WTC11 (cell line): ENCODE results near the gene KEAP1. TPM values are rescaled to one million over a fixed set of nuclear protein-coding genes. Genes with fewer than 3 reads are reported as not detected.
"Not testable (repeated sequence)": the region's sequence is repeated elsewhere in the genome, so short reads cannot be mapped to it uniquely, and the experiment has no call there.

Experiments used
- ATAC-seq: fragments of 200-7000 bp; cut with Tn5 transposase; 2 replicates; pipeline ENCODE4 v1.10.0; 2021; ENCODE audit warnings: mild to moderate bottlenecking, moderate library complexity
- CTCF ChIA-PET: fragments of 300-600 bp; sonication (Branson Sonifier 250); formaldehyde crosslinking; loops from one replicate; lab custom pipeline; 2021; ENCODE audit warnings: antibody characterized with exemption; lab: Charles Lee
- POLR2A ChIA-PET: fragments of 350-600 bp; sonication (Branson Sonifier 250); formaldehyde crosslinking; loops from one replicate; lab custom pipeline; 2021; ENCODE audit warnings: antibody characterized with exemption; lab: Charles Lee
- DNase-seq: peaks from one replicate; pipeline ENCODE4 v3.0.0; 2021; ENCODE audit warnings: low spot score
- H3K27ac Mint-ChIP-seq: 2 replicates; pipeline ENCODE4 v1.8.0; 2021; ENCODE audit warnings: mixed read lengths
- H3K27me3 Mint-ChIP-seq: 2 replicates; pipeline ENCODE4 v1.8.0; 2021; ENCODE audit warnings: low read depth, mild to moderate bottlenecking, moderate library complexity, mixed read lengths
- H3K36me3 Mint-ChIP-seq: 2 replicates; pipeline ENCODE4 v1.8.0; 2021; ENCODE audit warnings: mixed read lengths
- H3K4me1 Mint-ChIP-seq: 2 replicates; pipeline ENCODE4 v1.8.0; 2022; ENCODE audit warnings: mixed read lengths
- H3K4me3 Mint-ChIP-seq: 2 replicates; pipeline ENCODE4 v1.8.0; 2021; ENCODE audit warnings: mild to moderate bottlenecking, moderate library complexity, mixed read lengths
- H3K9me3 Mint-ChIP-seq: 2 replicates; pipeline ENCODE4 v1.8.0; 2021; ENCODE audit warnings: mixed read lengths
- CREB1 ChIP-seq: sonication (generic); formaldehyde crosslinking; IDR thresholded peaks from 2 replicates; pipeline ENCODE4 v1.8.0; 2023; ENCODE audit warnings: mild to moderate bottlenecking, missing genetic modification reagents
- CREM ChIP-seq: sonication (generic); formaldehyde crosslinking; IDR thresholded peaks from 2 replicates; pipeline ENCODE4 v1.8.1; 2022; ENCODE audit warnings: mild to moderate bottlenecking, missing genetic modification reagents, moderate library complexity
- ELF4 ChIP-seq: sonication (generic); formaldehyde crosslinking; IDR thresholded peaks from 2 replicates; pipeline ENCODE4 v1.8.1; 2022; ENCODE audit warnings: low read depth, mild to moderate bottlenecking, moderate library complexity, missing genetic modification reagents
- FOXP1 ChIP-seq: sonication (generic); formaldehyde crosslinking; IDR thresholded peaks from 2 replicates; pipeline ENCODE4 v1.8.0; 2022; ENCODE audit warnings: missing genetic modification reagents, mild to moderate bottlenecking, moderate library complexity, borderline replicate concordance
- GTF2I ChIP-seq: fragments of 250-450 bp; sonication (Bioruptor Pico); conservative IDR thresholded peaks from 2 replicates; pipeline ENCODE4 v1.4.0; 2021; ENCODE audit warnings: mild to moderate bottlenecking
- MYBL2 ChIP-seq: sonication (generic); formaldehyde crosslinking; IDR thresholded peaks from 2 replicates; pipeline ENCODE4 v1.8.1; 2023; ENCODE audit warnings: mild to moderate bottlenecking, moderate library complexity, missing genetic modification reagents
- NFE2L1 ChIP-seq: sonication (generic); formaldehyde crosslinking; IDR thresholded peaks from 2 replicates; pipeline ENCODE4 v1.8.1; 2023; ENCODE audit warnings: missing genetic modification reagents
- TP53 ChIP-seq: sonication (generic); formaldehyde crosslinking; IDR thresholded peaks from 2 replicates; pipeline ENCODE4 v1.8.1; 2023; ENCODE audit warnings: mild to moderate bottlenecking, missing genetic modification reagents
- ZNF121 ChIP-seq: sonication (generic); formaldehyde crosslinking; IDR thresholded peaks from 2 replicates; pipeline ENCODE4 v1.8.0; 2023; ENCODE audit warnings: missing genetic modification reagents
- total RNA-seq: library from RNA; stranded (reverse); gene quantifications from 3 replicates; pipeline ENCODE4 v1.2.3, GENCODE V29; 2021
- TF ChIP-seq, protein P1 (sequence below): sonication (generic); formaldehyde crosslinking; IDR thresholded peaks from 2 replicates; pipeline ENCODE4 v1.8.1; 2023; ENCODE audit warnings: mild to moderate bottlenecking, moderate library complexity, missing genetic modification reagents
- TF ChIP-seq, protein P2 (sequence below): sonication (generic); formaldehyde crosslinking; IDR thresholded peaks from 2 replicates; pipeline ENCODE4 v1.8.1; 2022; ENCODE audit warnings: mild to moderate bottlenecking, missing genetic modification reagents, moderate library complexity, borderline replicate concordance
- TF ChIP-seq, protein P3 (sequence below): sonication (generic); formaldehyde crosslinking; IDR thresholded peaks from 2 replicates; pipeline ENCODE4 v1.8.1; 2022; ENCODE audit warnings: low read depth, missing genetic modification reagents, borderline replicate concordance

The KEAP1 gene
- total RNA-seq, 1 experiment from 2014 or later: 68.7 TPM

DNA sequence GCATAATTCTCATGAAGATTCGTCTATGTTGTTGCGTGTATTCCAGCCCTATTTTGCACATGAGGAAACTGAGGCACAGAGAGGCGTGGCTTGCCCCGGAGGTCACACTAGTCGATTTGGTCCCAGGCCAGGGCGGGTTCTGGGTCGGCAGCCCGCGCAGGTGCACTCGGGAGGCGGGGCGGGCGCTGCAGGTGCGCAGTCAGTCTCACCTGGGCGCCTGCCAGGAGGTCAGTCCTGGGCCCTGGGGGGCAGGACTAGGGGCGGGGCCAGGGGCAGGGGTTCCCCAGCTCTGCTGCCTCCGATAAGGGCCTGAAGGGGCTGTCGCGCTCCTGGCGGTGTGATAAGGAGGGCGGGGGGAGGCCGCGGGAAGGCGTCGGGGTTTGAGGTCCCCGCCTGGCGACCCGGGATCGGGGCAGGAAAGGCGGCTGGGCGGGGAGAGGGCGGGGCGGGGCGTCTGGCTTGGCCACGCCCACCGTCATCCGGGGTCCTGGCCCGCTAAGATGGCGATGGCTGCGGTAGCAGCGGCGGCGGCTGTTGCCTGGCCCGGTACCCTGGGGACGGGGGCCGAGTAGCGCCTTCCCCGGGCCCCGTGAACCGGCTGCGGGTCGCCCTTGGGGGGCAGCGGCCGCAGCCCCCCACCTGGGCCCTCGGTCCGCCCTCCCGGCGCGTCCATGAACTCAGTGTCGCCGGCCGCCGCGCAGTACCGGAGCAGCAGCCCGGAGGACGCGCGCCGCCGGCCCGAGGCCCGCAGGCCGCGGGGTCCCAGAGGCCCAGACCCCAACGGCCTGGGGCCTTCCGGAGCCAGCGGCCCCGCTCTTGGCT, 40.5 kb upstream of the KEAP1 start, which contains the start of gene ATG4D (continued):
- TF ChIP-seq, protein P1, sequence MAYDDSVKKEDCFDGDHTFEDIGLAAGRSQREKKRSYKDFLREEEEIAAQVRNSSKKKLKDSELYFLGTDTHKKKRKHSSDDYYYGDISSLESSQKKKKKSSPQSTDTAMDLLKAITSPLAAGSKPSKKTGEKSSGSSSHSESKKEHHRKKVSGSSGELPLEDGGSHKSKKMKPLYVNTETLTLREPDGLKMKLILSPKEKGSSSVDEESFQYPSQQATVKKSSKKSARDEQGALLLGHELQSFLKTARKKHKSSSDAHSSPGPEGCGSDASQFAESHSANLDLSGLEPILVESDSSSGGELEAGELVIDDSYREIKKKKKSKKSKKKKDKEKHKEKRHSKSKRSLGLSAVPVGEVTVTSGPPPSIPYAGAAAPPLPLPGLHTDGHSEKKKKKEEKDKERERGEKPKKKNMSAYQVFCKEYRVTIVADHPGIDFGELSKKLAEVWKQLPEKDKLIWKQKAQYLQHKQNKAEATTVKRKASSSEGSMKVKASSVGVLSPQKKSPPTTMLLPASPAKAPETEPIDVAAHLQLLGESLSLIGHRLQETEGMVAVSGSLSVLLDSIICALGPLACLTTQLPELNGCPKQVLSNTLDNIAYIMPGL (CRISPR knock-in tag): no peak
- TF ChIP-seq MYBL2 (CRISPR knock-in tag) (peak; percentile 71; the same call in 1 of the 2 replicates), NFE2L1 (no peak), FOXP1 (CRISPR knock-in tag) (peak; percentile 71; the same call in 1 of the 2 replicates)

DNA sequence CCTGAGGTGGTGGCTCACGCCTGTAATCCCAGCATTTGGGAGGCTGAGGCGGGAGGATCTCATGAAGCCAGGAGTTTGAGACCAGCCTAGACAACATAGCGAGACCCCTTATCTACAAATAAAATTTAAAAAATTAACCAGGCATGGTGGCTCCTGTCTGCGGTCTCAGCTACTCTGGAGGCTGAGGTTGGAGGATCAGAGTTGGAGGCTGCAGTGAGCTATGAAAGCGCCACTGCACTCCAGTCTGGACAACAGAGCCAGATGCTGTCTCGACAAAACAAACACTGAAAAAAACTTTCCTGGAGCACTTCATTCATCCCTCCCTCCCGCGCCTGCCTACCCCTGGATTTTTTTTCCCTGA, 39.9 kb upstream of the KEAP1 start:
- peaks cover 9% of the 10 kb centered on the region for H3K27me3 Mint-ChIP-seq
- no peaks in the 10 kb centered on the region for H3K9me3 Mint-ChIP-seq
- TF ChIP-seq, protein P2, sequence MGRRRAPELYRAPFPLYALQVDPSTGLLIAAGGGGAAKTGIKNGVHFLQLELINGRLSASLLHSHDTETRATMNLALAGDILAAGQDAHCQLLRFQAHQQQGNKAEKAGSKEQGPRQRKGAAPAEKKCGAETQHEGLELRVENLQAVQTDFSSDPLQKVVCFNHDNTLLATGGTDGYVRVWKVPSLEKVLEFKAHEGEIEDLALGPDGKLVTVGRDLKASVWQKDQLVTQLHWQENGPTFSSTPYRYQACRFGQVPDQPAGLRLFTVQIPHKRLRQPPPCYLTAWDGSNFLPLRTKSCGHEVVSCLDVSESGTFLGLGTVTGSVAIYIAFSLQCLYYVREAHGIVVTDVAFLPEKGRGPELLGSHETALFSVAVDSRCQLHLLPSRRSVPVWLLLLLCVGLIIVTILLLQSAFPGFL (CRISPR knock-in tag): no peak
- TF ChIP-seq GTF2I (CRISPR knock-in tag) (peak; percentile 69; the same call in 1 of the 2 replicates), ZNF121 (CRISPR knock-in tag) (0 out of 2 replicates have a peak, but pooled peaks have one; percentile 39)
- DNase-seq (no peak), ATAC-seq (no peak)
- H3K27ac Mint-ChIP-seq: peak overlapping the region; percentile 93
- peaks cover 6% of the 10 kb centered on the region for H3K36me3 Mint-ChIP-seq
- peaks cover 4% of the 10 kb centered on the region; the same call in 1 of the 2 replicates for H3K4me1 Mint-ChIP-seq
- H3K4me3 Mint-ChIP-seq: peak overlapping the region; percentile 72
- POLR2A ChIA-PET: interaction anchor here (0.6 to 1.0 kb wide), 3 partner anchors 23 to 312 kb away, joined by 3 to 5 read pairs (median 3); partner anchors contain the start of gene KRI1
- CTCF ChIA-PET: interaction anchor here (0.6 to 5.8 kb wide), 15 partner anchors 9 to 345 kb away, joined by 3 to 51 read pairs (median 5); partner anchors contain the start of genes CDKN2D, KRI1 and QTRT1

DNA sequence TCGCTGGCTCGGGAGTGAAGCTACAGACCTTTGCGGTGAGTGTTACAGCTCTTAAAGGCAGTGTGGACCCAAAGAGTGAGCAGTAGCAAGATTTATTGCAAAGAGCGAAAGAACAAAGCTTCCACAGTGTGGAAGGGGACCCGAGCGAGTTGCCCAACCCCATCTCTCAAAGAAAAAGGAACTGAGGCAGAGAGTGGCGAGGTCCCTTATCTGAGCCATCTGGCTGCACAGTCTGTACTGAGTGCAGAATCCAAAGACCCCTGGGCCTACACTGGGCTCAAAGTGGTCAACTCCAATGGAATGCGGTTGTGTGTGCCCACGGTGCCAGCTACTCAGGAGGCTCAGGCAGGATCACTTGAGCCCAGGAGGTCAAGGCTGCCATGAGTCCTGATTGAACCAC, 35.9 kb upstream of the KEAP1 start:
- H3K36me3 Mint-ChIP-seq, H3K9me3 Mint-ChIP-seq, ATAC-seq, POLR2A ChIA-PET, H3K27me3 Mint-ChIP-seq, H3K4me3 Mint-ChIP-seq, DNase-seq, H3K27ac Mint-ChIP-seq, H3K4me1 Mint-ChIP-seq: not testable (repeated sequence)
- CTCF ChIA-PET: interaction anchor here (1.1 kb wide), 1 partner anchor 42 kb away, joined by 3 read pairs; no protein-coding TSS in a partner anchor

DNA sequence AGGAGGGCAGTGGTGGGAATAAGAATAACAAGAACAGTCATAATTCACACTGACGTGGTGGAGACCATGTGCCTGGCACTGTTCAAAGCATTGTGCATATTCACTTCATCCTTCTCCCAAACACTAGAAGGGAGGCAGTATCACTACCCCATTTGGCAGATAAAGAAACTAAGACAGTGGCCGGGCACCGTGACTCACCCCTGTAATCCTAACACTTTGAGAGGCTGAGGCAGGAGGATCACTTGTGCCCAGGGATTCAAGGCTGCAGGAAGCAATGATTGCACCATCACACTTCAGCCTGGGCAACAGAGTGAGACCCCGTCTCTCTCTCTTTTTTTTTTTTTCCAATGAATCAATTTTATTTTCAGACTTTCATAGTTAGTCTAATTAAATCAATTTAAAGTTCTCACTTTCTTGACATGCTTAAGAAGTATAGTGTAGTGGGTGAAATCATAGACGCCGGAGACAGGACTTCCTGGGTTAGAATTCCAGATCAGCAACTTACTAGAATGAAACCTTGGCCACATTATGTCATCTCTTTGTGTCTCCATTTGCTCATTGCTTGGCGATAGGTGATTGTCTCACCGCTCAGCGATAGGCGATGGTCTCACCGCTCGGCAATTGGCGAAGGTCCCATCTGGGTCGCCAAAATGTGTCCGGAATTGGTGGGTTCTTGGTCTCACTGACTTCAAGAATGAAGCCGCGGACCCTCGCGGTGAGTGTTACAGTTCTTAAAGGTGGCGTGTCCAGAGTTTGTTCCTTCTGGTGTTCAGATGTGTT, 35.2 kb upstream of the KEAP1 start:
- DNase-seq: no peak
- H3K4me3 Mint-ChIP-seq: no peak overlapping the region
- no peaks in the 10 kb centered on the region for H3K36me3 Mint-ChIP-seq
- H3K9me3 Mint-ChIP-seq: no peaks in the 10 kb centered on the region
- H3K4me1 Mint-ChIP-seq: peaks cover 2% of the 10 kb centered on the region; the same call in 1 of the 2 replicates
- no peak overlapping the region for H3K27ac Mint-ChIP-seq
- ChIA-PET POLR2A (no interaction called here), CTCF (interaction anchor here (0.6 to 1.1 kb wide), 3 partner anchors 43 to 324 kb away, joined by 3 read pairs; no protein-coding TSS in a partner anchor)
- H3K27me3 Mint-ChIP-seq: peaks cover 9% of the 10 kb centered on the region
- ATAC-seq: no peak
- TF ChIP-seq ELF4 (no peak), CREM (CRISPR knock-in tag) (no peak), TP53 (CRISPR knock-in tag) (no peak), CREB1 (CRISPR knock-in tag) (no peak), ZNF121 (CRISPR knock-in tag) (0 out of 2 replicates have a peak, but pooled peaks have one; percentile 2)
- TF ChIP-seq, protein P3, sequence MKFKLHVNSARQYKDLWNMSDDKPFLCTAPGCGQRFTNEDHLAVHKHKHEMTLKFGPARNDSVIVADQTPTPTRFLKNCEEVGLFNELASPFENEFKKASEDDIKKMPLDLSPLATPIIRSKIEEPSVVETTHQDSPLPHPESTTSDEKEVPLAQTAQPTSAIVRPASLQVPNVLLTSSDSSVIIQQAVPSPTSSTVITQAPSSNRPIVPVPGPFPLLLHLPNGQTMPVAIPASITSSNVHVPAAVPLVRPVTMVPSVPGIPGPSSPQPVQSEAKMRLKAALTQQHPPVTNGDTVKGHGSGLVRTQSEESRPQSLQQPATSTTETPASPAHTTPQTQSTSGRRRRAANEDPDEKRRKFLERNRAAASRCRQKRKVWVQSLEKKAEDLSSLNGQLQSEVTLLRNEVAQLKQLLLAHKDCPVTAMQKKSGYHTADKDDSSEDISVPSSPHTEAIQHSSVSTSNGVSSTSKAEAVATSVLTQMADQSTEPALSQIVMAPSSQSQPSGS (CRISPR knock-in tag): no peak
